NCI-H446 treated with DMSO at 0.1 percent for 48 hours (cell line): ENCODE results near the gene CCL7.
"Not testable (repeated sequence)": the region's sequence is repeated elsewhere in the genome, so short reads cannot be mapped to it uniquely, and the experiment has no call there.

Experiments used
- DNase-seq: peaks from one replicate; lab custom pipeline; 2025; lab: John Stamatoyannopoulos, UW

Gene CCL7

GRCh38 chr17:34269969-34270368 is at the start of gene CCL7:
Gene CCL7, plus strand, starts transcription at chr17:34270221. Its CDS starts 70 bp downstream, at chr17:34270291.
- no peak for DNase-seq

- DNase-seq: no peak
Observed at GRCh38 chr17:34220752-34221395, 49.1 kb upstream of the CCL7 start.

- DNase-seq: no peak
Observed at GRCh38 chr17:34221411-34221810, 48.6 kb upstream of the CCL7 start.

- DNase-seq: no peak
Observed at GRCh38 chr17:34222722-34223497, 47.1 kb upstream of the CCL7 start.

- no peak for DNase-seq
Observed at GRCh38 chr17:34225046-34225445, 45.0 kb upstream of the CCL7 start.

GRCh38 chr17:34226011-34226743 is 43.8 kb upstream of the CCL7 start:
- DNase-seq: no peak

- DNase-seq: no peak
Observed at GRCh38 chr17:34226744-34227034, 43.3 kb upstream of the CCL7 start.

- DNase-seq: not testable (repeated sequence)
Observed at GRCh38 chr17:34227293-34227692, 42.7 kb upstream of the CCL7 start.

- no peak for DNase-seq
Observed at GRCh38 chr17:34227707-34228106, 42.3 kb upstream of the CCL7 start.

GRCh38 chr17:34228781-34229180 is 41.2 kb upstream of the CCL7 start:
- DNase-seq: no peak

- DNase-seq: no peak
Observed at GRCh38 chr17:34230342-34230741, 39.7 kb upstream of the CCL7 start.

- DNase-seq: no peak
Observed at GRCh38 chr17:34234616-34235015, 35.4 kb upstream of the CCL7 start.

GRCh38 chr17:34235389-34236028 is 34.5 kb upstream of the CCL7 start:
- DNase-seq: no peak

GRCh38 chr17:34236281-34236892 is 33.6 kb upstream of the CCL7 start:
- no peak for DNase-seq

- DNase-seq: no peak
Observed at GRCh38 chr17:34237458-34237857, 32.6 kb upstream of the CCL7 start.

GRCh38 chr17:34241062-34241461 is 29.0 kb upstream of the CCL7 start:
- DNase-seq: no peak

- DNase-seq: no peak
Observed at GRCh38 chr17:34242587-34243363, 27.2 kb upstream of the CCL7 start.

- DNase-seq: no peak
Observed at GRCh38 chr17:34243364-34244320, 26.4 kb upstream of the CCL7 start.

- DNase-seq: no peak
Observed at GRCh38 chr17:34245351-34245905, 24.6 kb upstream of the CCL7 start.

GRCh38 chr17:34246446-34246845 is 23.6 kb upstream of the CCL7 start:
- DNase-seq: no peak
